Stimulated activated CD4-positive, alpha-beta T cell treated with anti-CD3 and anti-CD28 coated beads, Interleukin-4, amount 100 ng/mL, for 48 hours (primary cell): ENCODE measurements around the gene HPS1.
"Not testable (repeated sequence)": the region's sequence is repeated elsewhere in the genome, so short reads cannot be mapped to it uniquely, and the experiment has no call there.

Source experiments
- DNase-seq, 2 donors: peaks; one replicate each; pipeline ENCODE4 v3.0.0-alpha.2; 2020; ENCODE audit warnings: low read depth in 2 of 2

HPS1 gene

GRCh38 chr10:98389398-98389797 is 57.3 kb downstream of the HPS1 start:
- no peak for DNase-seq

GRCh38 chr10:98388101-98388655 is 58.6 kb downstream of the HPS1 start:
- no peak for DNase-seq

DNA sequence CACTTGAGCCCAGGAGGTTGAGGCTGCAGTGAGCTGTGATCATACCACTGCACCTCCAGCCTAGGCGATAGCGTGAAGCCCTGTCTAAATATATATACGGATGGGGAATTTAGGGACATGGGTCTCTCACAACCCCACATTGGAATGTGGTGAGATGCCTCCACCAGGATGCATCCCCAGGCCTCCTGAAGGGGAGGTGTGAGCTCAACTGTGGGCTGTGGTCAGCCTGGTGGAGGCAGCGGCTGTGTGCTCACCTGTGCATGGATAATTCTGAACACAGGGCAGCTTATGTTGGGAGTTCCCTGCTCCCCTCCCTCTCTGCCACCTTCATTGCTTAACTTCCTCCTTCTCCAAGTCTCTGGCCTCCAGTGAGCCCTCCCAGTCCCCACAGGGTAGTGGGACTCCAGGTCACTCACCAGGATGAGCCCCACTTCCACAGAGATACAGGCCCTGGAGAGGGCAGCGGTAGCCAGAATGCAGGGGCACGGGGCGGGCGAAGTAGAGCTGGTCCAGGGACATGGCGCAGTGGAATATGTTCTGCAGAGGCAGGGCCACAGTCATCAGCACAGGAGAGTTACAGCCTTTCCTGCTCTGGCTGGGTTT is 62.1 kb downstream of the HPS1 start:
- DNase-seq, result no peak

GRCh38 chr10:98383869-98384268 is 62.9 kb downstream of the HPS1 start:
- DNase-seq, result no peak

- not testable (repeated sequence) for DNase-seq
These were observed 63.5 kb downstream of the HPS1 start for GRCh38 chr10:98383134-98383667.

DNA sequence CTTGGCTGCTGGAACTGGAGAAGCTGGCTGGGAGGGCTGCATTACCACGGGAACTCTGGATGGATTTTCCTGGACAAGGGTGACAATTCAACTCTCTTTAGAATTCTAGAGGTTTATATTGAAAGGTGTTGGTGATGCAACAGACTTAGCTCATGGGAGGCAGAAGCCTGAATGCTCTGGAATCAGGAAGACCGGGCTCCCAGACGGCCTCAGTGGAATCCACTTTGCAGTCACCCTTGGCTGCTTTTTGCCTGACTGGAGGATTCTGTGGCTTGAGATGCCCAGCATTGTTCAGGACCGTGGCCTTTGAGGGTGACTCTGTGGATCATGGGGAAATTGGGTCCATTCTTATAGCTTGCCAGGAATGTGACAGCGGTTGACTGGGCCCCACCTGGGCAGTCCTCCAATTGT is 64.0 kb downstream of the HPS1 start:
- no peak for DNase-seq

DNA sequence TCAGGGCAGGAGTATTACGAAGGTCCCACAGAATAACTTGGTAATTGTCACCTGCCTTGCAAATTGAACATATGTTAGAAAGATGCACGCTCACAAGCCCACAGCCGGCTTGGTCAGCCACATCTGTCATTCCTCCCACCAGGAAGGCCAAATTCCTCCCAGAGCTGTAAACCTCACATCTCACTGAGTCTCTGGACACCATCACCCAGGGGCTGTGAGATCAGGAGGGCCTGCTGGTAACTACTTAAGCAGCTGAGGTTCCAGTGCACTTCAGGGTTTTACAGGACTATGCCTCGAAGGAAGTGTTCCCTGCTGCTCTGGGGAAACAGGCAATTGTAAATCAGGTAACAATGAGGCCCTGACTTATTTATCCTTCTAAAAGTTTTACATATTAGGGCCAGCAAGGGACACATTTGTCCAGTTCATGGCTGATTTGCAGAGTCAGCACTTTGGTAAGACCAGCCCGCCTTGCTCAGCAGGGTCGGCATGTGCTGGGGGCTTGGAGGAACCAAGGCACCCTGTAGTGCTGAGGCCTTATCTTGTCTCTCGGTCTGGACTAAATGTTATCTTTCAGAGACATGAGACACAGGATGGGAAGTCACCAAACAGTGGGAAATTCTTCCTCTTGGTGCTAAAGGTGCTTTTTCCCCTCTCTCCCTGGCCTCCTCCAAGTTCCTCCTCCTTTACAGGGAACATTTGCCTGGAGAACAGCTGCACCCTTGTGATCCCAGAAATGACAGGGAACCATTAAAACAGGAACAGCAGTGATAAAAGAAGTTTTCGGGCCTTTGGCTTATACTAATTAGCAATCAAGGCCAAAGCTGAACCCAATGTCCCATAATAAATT is 66.0 kb downstream of the HPS1 start:
- DNase-seq, result no peak

GRCh38 chr10:98378722-98379121 is 68.0 kb downstream of the HPS1 start:
- no peak for DNase-seq

DNA sequence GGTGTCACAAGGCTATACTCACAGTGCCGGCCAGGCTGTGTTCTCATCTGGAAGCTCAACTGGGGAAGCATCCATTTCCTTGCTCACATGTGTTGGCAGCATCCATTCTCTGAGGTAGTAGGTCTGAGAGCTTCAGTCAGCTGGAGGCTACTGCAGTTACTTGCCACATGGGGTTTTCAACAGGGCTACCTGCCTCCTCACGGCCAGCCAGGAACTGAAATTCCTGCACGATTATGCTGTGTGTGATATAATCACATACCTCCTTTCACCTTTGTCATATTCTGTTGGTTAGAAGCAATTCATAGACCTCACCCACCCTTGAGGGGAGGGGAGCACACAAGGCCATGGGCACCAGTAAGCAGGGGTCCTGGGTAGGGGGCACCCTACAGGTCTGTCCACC is 69.2 kb downstream of the HPS1 start:
- DNase-seq, result no peak

GRCh38 chr10:98377001-98377400 is 69.7 kb downstream of the HPS1 start:
- no peak for DNase-seq

DNA sequence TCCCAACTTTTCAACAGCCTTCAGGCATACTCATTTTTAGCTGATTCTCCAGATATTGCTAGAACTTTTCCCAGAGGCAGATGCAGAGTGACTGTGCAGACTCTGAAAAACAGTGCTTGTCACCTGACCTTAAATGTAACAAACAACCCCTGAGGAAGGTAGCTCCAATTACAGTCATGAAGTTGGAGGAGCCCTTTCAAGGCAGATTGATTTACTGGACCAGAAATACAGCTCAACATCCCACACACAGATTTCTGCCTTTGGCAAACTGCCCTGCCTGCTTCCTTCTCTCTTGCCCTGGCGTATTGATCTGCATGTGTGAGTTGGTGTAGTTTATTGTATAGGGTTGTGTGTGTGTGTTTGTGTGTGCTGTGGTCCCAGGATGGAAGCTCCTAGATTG is 70.2 kb downstream of the HPS1 start:
- no peak for DNase-seq

DNA sequence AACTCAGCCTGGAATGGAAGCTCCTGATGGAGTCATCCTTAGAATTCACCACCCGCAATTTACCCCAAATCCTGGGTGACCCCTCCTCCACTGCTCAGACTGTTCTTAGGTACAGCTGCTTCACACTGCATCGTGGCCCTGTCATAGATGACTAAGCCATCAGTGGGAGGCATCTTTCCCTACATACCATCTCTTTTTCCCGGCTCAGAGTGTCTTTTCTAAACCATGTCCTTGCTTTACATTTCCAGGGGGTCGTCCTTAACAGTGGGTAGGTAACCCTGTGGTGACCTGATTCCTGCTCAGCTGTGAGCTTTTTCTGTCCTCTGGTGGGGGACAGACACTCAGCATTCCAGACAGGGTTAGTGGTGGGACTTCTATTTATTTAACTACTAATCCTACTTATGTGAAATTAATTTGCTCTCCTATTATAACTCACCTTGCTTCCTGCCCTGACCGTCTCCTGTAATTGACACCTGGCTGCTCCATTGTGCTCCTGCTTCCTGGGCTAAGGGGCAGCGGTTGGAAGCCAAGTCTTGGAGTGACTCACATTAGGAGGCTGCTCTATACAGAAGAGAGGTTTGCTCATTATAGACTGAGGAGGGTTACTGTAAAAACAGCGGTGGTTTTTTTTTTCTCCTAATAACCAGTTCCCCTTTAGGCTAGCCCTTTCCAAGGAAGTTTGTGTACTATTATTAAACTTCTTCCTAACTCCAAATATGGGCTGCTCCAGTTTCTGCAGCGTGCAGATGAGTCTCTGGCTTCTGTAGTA is 72.3 kb downstream of the HPS1 start:
- DNase-seq, result no peak

GRCh38 chr10:98373260-98374040 is 73.3 kb downstream of the HPS1 start:
- no peak for DNase-seq

GRCh38 chr10:98370831-98371820 is 75.6 kb downstream of the HPS1 start:
- no peak for DNase-seq

GRCh38 chr10:98369801-98370200 is 76.9 kb downstream of the HPS1 start:
- DNase-seq, result no peak

DNA sequence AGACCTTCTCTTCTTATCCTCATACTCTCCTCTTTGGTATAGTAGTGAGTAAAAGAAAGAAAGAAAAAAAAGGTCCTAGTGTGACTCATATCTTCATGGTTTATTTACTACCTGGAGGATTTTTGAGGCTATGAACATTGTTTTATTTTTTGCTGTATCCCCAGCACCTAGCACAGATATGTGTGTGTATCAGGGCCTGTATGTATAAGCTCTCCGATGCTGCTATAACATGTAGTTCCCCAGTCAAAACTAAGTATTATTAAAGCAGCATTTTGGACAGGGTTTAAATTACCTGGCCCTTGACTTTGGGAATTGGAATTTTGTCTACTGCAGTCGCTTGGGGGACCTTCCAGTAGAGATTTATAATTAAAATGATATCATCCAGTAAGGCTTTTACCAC is 78.1 kb downstream of the HPS1 start:
- no peak for DNase-seq

DNA sequence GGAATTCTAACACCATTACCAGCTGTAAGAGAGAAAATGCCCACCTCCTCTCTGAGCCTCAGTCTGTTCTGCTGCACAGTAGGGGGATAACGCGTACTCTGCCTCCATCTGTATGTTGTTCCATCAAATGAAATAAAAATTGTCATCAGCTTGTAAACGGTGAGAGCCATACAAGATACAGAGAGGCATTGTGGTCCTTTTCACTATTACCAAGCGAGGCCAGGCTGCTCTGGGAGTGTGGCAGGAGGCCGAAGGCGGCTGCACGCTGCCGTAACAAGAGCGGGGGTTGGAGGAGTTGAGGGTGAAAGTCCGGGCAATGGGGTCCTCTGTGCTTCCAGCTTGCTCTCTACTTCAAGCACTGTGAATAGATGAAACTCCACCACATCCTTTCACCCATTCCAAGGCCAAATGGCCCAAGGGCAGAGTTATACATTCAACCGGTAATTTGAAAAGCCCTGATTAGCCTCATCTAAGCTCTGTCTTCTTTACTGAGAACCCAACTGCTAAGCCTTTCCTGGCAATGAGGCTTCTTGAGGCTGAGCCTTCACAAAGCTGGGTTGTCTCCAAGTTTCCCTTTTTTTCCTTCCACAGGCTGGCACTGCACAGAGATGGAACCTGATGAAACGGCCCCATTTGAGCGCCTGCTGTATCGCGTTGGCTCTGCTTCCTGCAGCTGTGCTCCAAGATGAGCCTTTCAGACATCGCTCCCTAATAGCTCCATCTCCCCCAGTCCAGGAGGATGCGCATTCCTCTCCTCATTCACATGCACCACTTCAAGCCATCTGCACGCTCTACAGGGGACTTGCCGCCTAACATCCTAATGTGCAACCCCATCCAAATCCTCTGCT is 78.9 kb downstream of the HPS1 start:
- no peak for DNase-seq
